ENCODE results near the gene FSTL3.

DNA sequence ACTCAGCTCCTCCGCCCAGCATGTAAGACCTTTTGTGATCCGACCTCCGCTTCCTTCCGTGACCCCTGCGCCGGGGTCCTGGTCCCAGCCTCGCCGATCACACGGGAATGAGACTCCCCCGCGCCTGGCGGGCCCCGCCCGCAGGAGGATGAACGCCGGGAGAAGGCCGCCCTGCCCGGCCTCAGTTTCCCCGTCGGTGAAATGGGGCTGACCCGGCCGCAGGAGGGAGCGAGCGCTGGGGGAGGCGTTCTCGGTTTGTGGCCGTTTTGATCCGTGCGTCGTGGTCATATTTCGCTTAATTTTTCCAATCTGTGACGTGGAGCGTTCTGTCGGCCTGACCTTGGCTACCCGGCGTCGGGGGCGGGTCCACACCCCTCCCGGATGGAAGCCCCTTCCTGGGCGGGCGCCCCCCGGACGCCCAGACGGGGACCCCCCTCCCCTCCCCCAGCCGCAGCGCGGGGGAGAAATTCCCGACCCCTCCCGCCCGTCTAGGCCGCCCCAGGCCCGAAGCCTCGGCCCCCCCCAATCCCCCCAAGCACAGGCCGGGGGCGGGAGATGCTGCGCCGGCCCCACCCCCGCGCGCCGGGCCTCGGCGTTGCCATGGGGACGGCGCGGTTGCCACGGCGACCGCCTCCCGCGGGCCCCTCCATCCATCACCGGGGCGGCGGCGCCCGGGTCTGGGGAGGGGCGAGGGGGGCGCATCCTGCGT lies 43.6 kb downstream of the FSTL3 start:
- TF ChIP-seq GATA2 (IDR thresholded peaks at IDR 0.05; ENCODE audit: low read depth, low read length) (no peak), GATA3 (IDR thresholded peaks at IDR 0.05; ENCODE audit: low read depth, low read length) (no peak)

Data from SH-SY5Y (cell line).